ENCODE measurements around the gene SLC25A4.

Gene SLC25A4

DNA sequence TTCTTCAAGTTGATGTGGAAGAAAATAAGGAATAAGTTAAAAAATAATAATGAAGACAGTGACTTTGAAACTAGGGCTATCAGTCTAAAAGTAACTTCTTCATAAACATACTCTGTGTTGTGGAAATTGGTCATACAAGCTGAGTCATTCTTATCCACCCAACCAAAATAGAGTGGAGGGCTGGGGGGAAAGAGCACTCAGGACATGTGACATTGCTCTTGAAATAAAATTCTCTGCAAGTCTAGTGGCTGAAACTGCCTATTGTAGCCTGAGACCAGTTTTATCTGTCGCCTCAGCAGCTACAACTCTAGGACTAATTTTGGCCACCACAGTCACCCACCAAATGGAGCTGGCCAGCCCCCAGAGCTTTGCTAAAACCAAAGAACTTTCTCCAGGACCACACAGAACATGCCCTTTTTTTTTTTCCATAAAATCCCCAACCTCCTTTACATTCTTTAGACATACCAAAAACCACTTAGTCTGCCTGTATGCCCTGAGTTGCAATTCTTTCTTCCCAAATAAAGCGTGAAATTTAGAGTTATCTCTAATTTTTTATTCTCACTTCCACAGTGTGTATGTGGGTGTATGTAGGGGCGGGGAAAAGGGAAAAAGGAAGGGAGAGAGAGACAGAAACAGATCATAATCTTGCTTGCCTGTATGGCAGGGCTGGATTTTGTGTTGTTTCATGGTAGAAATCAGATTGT lies 23.0 kb upstream of the SLC25A4 start:
- in situ Hi-C loops (cut with HindIII; ENCODE audit: low sequenced_read_pairs), result no loop called here

DNA sequence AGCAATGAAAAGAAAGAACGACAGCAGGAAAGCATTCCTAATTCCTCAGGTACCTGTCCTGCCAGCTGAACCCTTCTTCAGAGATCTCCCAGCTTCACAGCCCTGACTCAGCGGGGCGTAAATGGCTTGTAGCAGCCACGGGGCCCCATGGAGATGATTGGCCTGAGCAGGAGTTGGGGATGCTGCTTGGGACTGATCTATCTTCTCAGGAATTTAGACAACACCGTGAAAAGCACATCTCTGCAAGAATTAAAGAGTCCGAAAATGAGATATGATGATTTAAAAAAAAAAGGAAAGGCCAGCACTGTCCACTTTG lies 22.5 kb upstream of the SLC25A4 start:
- in situ Hi-C loops (cut with HindIII; ENCODE audit: low sequenced_read_pairs), result no loop called here

DNA sequence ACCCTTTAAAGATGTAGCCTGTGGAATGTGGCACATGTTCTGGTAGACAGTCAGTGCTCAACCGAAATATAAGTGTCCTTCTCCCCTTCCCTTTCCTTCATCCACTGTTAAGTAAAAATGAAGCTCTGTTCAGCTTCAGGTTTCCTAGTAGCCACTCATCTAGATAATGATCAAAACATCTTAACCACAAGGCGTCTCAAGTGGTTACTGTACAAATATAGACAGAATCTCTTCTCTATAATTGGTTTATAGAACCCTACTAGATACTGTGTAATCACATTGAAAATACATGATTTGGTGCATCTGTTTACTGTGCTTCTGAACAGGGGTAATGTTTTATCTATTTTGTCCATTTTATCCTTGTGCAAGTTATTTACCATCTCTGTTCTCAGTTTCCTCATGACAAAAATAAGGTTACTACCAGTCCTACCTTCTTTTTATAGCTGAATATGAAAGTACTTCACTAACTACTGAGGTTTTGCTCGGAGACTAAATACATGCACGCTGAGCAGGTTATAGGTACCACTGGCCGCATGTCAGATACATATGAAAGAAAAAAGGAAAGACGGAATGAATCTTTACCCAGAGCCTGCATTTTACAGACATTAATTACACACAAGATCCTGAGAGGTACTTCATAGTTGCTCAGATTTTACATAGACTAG lies 20.3 kb upstream of the SLC25A4 start:
- in situ Hi-C loops (cut with HindIII; ENCODE audit: low sequenced_read_pairs), result no loop called here

DNA sequence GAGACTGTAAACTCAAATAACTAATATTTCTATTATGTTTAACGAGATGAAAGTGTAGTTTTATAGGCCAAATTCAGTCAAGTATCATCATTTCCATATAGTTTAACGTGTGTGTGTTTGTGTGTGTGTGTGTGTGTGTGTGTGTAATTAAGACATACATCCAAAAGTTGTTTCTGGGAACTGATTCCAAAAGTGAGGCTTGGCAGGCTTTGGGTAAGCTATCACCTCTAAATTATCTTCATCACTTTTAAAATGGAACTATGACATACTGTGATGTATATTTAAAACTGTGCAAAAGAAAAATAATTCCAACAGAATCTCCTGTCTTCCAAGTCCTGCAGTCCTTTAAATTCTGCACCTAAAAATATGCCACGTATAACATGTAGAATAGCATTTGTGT lies 19.1 kb upstream of the SLC25A4 start:
- in situ Hi-C loops (cut with HindIII; ENCODE audit: low sequenced_read_pairs), result no loop called here

DNA sequence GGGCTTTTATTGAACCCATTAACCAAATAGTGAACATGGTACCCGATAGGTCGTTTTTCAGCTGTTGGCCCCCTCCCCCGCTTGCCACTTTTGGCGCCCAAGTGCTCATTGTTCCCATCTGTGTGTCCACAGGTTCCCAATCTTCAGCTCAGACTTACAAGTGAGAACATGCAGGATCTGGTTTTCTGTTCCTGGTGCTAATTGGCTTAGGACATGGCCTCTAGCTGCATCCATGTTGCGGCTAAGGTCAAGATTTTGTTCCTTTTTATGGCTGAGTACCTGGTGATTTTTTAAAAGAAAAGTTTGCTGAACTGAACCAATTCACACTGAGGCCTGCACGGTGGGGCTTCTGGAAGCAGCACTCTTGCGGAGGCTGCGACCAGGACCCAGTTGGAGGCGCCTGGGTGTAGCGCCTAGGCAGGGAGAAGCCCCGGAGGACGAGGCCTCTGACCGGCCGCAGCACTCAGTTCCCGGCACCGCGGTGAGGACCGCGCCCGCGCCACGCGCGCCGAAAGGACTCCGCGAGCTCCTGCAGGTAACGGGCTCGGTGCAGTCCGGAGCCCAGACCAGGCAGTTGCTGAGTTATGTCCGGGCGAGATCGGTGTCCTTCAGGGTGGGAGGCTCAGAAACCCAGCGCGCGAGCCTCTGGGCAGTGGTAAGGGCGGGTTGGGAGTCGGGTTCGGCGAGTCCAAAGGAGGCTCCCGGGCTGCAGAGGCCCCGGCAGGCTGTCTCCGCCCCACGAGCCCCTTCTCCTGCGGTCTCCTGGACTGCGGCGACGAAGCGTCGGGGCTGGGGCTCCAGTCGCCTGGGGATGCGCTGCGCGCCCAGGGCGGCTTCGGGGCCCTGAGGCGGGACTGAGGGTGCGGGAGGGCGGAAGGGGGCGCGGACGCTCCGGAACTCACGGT lies 15.8 kb upstream of the SLC25A4 start:
- in situ Hi-C loops (cut with HindIII; ENCODE audit: low sequenced_read_pairs), result no loop called here

DNA sequence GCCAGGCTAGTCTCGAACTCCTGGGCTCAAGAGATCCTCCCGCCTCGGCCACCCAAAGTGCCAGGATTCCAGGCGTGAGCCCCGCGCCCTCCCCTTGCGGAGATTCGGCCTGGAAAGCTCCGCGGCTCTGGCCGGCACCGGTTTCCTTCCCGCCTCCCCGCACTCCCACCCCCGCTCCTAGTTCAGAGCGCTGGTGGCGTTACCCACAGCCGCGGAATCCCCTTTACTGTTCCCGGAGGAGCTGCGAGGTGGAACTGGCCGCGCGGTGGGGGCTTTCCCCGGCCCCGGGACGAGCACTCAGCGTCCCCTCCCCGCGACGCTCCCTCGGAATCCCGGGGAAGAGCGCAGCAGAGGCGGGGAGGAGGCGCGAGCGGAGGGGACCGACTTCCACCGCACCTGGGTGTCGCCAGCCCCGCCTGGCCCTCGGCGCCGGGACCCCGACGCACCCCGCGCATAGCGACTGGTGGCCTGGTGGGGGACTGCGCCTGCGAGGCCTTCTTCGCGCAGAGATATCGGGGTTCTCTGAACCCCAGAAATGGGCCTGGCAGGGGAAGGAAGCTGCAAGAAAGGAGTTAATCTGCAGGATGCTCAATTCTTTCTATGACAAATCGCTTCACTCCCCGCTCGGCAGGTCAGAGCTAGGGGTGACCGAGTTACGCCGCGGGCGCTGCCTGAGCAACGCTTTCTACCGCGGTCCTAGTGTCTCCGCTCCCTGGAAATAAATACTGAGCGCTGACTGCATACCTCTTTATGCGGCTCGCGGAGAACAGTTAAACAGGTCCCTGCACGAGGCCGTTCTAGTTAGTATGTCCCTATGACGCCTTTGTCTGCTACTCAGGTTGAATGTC lies 14.6 kb upstream of the SLC25A4 start:
- in situ Hi-C loops (cut with HindIII; ENCODE audit: low sequenced_read_pairs), result no loop called here

DNA sequence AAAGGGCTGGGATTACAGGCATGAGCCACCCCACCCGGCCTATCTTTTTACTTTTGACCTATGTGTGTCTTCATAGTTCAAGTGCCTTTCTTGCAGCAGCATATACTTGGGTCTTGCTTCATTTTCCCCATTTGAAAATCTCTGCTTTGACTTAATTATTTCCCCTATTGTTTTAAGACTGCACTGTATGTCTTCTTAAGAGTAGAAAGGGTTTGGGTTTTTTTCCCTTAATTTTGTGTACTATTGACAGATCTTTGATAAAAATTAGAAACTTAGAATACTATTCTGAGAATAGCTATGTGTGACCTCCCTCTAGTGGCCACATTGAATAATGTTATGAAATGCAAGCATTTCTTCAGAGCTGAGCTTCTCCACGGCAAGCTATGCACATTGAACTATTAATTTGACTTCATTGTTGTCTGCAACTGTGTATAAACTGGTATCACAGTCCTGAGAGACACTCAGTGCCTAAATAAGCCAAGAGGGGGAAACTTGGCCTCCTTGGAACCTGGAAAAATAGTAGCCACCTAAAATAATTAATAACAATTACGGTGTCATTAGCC lies 8.7 kb upstream of the SLC25A4 start:
- in situ Hi-C loops (cut with HindIII; ENCODE audit: low sequenced_read_pairs), result no loop called here

DNA sequence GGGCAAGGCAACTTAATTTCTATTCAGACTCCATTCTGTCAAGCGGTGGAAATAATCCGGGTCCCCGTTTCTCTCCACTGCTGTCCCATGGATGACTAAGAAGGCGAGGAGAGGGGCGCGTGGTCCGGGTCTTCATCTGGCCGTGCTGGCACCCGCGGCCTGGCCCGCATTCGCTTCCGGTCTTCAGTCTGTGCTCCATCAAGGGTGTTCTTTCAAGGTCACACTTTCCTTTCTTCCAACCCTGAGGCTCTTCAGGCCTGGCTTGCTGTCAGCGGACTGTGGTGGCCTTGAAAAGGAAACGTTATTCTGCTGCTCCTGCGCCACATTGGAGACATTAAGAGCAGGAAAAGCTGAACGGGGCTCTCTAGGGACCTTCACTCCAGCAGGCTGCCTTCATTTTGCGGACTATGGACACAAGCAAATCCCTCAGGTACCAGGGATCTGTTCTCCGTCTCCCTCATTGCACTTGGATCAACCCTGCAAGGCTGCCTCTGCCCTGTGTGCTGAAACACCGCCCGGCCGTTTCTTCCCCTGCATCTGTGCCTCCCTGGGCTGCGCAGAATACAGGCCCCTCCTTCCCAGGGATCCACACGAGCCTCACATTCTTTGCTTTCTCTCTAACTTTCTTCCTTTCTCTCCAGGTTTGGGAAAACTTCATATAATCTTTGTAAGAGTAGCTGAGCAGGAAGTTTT lies 5.7 kb upstream of the SLC25A4 start:
- in situ Hi-C loops (cut with HindIII; ENCODE audit: low sequenced_read_pairs), result loop anchor here (5.0 kb wide), 2 partner anchors 75 to 100 kb away; no protein-coding TSS in a partner anchor

DNA sequence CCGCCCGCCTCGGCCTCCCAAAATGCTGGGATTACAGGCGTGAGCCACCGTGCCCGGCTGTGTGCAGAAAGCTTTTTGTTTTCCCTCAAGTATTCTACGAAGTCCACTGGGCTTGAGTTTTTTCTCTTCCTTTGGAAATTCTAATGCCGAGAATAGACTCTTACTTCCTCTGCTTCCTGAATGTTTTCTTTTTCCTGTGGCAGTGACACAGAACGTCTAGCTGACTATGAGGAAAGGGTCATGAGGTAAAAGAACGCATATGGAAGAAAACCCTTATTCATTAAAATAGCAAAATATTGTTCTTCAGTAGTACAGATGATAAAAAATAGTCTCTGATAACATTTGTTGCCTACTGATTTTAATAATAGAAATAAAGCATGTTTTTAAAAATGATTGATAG lies 4.9 kb upstream of the SLC25A4 start:
- in situ Hi-C loops (cut with HindIII; ENCODE audit: low sequenced_read_pairs), result loop anchor here (5.0 kb wide), 2 partner anchors 76 to 101 kb away; no protein-coding TSS in a partner anchor

DNA sequence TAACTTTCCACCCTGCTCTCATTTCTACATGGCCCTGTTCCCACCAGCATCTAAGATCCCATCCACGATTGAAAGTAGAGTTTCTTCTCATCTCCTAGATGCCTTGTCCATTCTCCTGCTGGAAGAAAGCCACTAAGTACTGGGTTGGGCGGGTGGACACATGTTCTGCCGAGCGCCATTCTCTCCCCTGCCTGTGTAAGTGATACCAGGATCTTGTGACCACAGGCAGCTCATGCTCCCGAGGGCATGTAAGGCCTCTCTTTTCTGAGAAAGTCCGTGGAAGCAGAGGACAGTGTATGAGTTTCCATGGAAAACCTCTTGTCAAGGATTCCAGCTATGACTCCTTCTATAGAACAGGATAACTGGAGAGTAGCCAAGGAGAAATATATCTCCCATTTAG lies 3.3 kb upstream of the SLC25A4 start:
- in situ Hi-C loops (cut with HindIII; ENCODE audit: low sequenced_read_pairs), result loop anchor here (5.0 kb wide), 2 partner anchors 77 to 102 kb away; no protein-coding TSS in a partner anchor

DNA sequence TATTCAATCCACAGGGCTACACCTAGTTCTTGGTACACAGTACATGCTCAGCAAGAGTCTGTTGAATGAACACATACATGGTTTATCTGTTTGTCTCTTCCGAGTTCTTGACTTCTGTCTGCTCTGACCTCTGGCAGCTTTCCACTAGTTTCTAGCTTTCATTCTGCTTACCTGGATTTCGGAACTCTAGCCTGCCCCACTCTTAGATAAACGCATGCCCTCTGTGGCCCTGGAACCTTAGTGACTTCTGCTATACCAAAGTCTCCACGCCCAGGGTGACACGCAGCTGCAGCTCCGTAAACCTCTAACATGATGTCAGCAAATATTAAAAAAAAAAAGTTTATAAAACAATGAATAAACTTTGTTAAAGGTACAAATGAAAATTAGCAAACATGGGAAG lies 1.3 kb upstream of the SLC25A4 start:
- in situ Hi-C loops (cut with HindIII; ENCODE audit: low sequenced_read_pairs), result no loop called here

DNA sequence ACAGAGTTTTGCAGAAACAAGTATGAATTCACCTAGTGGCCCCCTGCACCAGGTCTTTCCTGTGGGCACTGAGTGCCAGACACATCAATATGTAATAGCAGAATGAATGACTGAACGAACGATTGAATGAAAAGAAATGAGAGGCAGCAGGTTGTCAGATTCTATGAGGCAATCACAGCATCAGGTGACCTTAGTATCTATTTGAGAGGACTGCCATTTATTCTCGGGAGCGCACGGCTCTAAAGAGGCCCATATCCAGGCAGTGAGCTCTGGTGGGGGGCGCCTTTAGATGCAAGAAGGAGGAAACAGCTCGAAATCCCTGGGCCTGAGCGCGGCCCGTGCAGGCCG lies 528 bp upstream of the SLC25A4 start:
- in situ Hi-C loops (cut with HindIII; ENCODE audit: low sequenced_read_pairs), result no loop called here

DNA sequence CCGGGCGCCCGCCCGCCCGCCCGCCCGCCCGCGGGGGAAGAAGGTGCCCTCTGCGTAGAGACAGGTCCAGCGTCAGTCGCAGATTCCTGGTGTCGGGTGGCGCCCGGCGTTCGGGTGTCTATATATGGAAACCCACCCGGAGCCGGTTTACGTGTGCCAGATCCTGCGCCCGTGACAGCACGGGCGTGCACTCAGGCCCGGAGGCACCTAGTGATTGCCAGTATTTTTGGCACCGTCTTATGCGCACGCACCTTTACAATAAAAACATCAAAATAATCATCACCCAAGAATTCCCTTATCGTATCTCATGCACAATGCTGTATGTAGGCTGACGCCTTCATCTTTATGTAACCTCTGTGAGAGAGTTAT lies 519 bp downstream of the SLC25A4 start:
- in situ Hi-C loops (cut with HindIII; ENCODE audit: low sequenced_read_pairs), result no loop called here

DNA sequence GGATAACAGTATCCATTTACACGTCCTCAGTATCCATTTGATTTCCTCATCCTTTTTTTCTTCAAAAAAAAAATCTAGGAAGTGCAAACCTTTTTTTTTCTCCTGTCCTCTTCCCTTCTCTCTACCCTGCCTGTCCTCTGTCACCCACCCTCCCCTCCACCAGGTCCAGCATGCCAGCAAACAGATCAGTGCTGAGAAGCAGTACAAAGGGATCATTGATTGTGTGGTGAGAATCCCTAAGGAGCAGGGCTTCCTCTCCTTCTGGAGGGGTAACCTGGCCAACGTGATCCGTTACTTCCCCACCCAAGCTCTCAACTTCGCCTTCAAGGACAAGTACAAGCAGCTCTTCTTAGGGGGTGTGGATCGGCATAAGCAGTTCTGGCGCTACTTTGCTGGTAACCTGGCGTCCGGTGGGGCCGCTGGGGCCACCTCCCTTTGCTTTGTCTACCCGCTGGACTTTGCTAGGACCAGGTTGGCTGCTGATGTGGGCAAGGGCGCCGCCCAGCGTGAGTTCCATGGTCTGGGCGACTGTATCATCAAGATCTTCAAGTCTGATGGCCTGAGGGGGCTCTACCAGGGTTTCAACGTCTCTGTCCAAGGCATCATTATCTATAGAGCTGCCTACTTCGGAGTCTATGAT lies 1.7 kb downstream of the SLC25A4 start:
- in situ Hi-C loops (cut with HindIII; ENCODE audit: low sequenced_read_pairs), result no loop called here

DNA sequence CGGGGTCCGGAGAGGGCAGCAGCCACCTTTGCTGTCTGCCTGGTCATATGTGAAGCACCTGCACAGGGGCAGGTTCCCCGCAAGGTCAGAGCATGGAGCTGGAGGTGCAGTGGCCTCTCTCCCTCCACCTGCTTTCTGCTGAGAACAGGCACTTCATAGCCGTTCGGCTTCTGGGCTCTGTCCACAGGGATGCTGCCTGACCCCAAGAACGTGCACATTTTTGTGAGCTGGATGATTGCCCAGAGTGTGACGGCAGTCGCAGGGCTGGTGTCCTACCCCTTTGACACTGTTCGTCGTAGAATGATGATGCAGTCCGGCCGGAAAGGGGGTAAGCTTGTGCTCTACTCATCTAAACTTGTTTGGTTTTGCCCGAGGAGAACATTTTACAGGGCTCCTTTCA lies 2.5 kb downstream of the SLC25A4 start:
- in situ Hi-C loops (cut with HindIII; ENCODE audit: low sequenced_read_pairs), result no loop called here

DNA sequence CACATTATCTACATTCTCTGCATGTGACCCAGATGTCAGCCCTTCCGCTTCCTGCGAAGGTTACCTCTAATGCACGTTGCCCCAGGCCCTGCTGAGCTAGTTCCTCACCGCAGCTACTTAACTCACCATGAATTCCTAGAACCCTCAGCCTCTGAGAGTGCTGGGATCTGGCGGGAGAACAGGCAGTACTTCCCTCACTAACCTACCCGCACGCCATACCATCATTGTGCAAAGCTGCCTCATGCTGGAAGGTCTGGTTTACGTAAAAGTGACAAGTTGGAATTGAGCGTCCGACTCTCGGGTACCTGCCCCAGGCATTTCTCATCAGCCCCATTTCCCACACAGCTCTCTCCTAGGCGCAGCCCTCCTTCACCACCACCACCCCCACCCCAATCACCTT lies 6.3 kb downstream of the SLC25A4 start:
- in situ Hi-C loops (cut with HindIII; ENCODE audit: low sequenced_read_pairs), result no loop called here

DNA sequence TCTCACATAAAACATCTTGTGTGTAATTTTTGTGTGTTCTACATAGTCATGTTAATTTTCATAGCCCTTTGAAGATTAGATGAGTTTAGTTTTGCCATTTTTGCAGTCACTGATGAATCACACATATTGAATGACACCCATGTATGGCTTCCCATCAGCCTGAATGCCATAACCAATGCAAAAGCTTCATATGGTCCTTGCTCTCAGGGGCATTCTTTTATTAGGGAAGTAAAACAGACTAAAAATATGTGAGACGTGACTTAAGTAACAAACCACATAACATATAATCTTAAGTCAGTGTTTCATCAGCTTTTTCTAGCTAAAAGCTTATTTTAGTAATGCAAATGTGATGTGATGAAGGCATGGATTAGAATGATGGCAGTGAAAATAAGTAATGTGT lies 8.2 kb downstream of the SLC25A4 start:
- in situ Hi-C loops (cut with HindIII; ENCODE audit: low sequenced_read_pairs), result no loop called here

DNA sequence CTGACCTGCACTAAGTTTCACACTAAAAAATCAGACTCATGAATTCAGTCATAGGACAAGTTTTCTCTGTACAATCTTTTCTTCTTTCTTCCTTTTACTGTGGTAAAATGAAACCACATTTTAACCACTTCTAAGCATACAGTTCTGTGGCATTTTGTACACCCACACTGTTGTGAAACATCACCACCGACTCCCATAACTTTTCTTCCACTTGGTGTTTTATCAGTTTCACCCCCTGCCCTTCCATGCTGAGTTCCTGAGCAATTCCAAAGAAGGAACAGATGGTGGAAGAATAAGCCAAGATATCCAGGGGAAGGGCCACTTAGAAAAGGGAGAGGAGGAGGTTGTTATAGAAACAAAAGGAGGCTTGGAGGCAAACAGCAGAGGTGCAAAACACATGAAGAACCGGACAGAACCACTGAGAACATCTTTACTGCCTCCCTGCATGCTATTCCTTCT lies 22.6 kb downstream of the SLC25A4 start:
- in situ Hi-C loops (cut with HindIII; ENCODE audit: low sequenced_read_pairs), result no loop called here

DNA sequence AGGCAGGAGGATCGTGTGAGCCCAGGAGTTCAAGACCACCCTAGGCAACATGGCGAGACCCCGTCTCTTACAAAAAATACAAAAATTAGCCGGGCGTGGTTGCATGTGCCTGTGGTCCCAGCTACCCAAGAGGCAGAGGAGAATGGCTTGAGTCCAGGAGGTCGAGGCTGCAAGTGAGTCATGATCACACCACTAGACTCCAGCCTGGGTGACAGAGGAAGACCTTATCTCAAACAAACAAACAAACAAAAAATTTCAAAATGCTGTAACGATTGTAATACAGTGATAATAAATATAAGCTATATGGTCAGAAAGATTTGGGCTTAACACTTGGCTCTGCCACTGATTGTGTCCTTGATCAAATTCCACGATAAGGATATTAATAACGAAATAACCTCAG lies 24.2 kb downstream of the SLC25A4 start:
- in situ Hi-C loops (cut with HindIII; ENCODE audit: low sequenced_read_pairs), result no loop called here

All from endothelial cell of hepatic sinusoid (primary cell).